Prostate gland (tissue), 2 donors: Measurements from ENCODE around the gene PDE6B. TPM values are rescaled to one million over a fixed set of nuclear protein-coding genes. Genes with fewer than 3 reads are reported as not detected.
A peak's percentile ranks its signal among the peaks of the same experiment; 100 is the strongest.

Experiments
- DNase-seq: peaks from one replicate; pipeline ENCODE4 v3.0.0-alpha.2; 2019; ENCODE audit warnings: low spot score
- H3K27ac ChIP-seq, 2 donors: fragments of 200-600 bp; sonication (generic); 2 replicates each; pipeline ENCODE4 v1.5.1; 2017 to 2019
- H3K27me3 ChIP-seq: fragments of 200-600 bp; sonication (generic); replicated peaks from 2 replicates; pipeline ENCODE4 v1.5.1; 2019; ENCODE audit not compliant: insufficient read depth
- H3K36me3 ChIP-seq, 2 donors: fragments of 200-600 bp; sonication (generic); 1 replicate in 1 of 2; 2 replicates in 1 of 2; pipeline versions ENCODE4 v1.5.1 to v1.8.1; 2017 to 2019
- H3K4me1 ChIP-seq: fragments of 200-600 bp; sonication (generic); replicated peaks from 2 replicates; pipeline ENCODE4 v1.5.1; 2019
- H3K4me3 ChIP-seq, 2 donors: fragments of 200-600 bp; sonication (generic); 2 replicates each; pipeline ENCODE4 v1.5.1; 2017 to 2019
- H3K9me3 ChIP-seq: fragments of 200-600 bp; sonication (generic); 2 replicates; pipeline ENCODE4 v1.5.1; 2017
- POLR2A ChIP-seq: fragments of 450-650 bp; IDR thresholded peaks from one replicate; pipeline ENCODE4 v1.6.1; 2016; ENCODE audit warnings: antibody characterized with exemption, mild to moderate bottlenecking
- POLR2AphosphoS5 ChIP-seq: sonication (generic); formaldehyde crosslinking; IDR thresholded peaks from one replicate; pipeline ENCODE4 v1.6.1; 2017; ENCODE audit warnings: antibody characterized with exemption
- WGBS: methylation state at CpG from one replicate; pipeline ENCODE4 v1.1.5; 2018; 5-methylcytosine and 5-hydroxymethylcytosine counted together
- intact Hi-C: fragments of 100-400 bp; cut with DNase I; formaldehyde crosslinking; loops from one replicate; pipeline ENCODE4 v1.14.2; 2022
- total RNA-seq, 2 donors: library from RNA; depleted of rRNA; stranded (reverse); fragments of >200 nt; gene quantifications; one replicate each; pipeline ENCODE4 v1.1.0, GENCODE V29; 2016
- TF ChIP-seq, protein P1 (sequence below), 4 experiments: fragments of 200-600 bp in 2 of 4; fragments of 450-650 bp in 2 of 4; sonication (generic) in 2 of 4; IDR thresholded peaks; 1 replicate in 3 of 4; 2 replicates in 1 of 4; pipeline ENCODE4 v1.5.1; 2016 to 2019; ENCODE audit warnings: antibody characterized with exemption in 4 of 4, mild to moderate bottlenecking in 2 of 4, moderate library complexity in 2 of 4

Gene PDE6B
- total RNA-seq, 2 donors from 2014 or later: 8.0 to 9.3 TPM

- 75% methylated on average over 22 of the region's 26 CpGs for WGBS
- peaks cover 7% of the 10 kb centered on the region for H3K4me1 ChIP-seq
- no peaks in the 10 kb centered on the region for H3K27me3 ChIP-seq
- peak overlapping the region; percentile 45 to 60 for H3K27ac ChIP-seq
- intact Hi-C loops: no loop called here
- H3K9me3 ChIP-seq: no peaks in the 10 kb centered on the region
- no peak for DNase-seq
- no peaks in the 10 kb centered on the region for H3K36me3 ChIP-seq
- H3K4me3 ChIP-seq: peak overlapping the region; percentile 33 to 34
- TF ChIP-seq POLR2AphosphoS5 (no peak), POLR2A (no peak)
- TF ChIP-seq, protein P1, sequence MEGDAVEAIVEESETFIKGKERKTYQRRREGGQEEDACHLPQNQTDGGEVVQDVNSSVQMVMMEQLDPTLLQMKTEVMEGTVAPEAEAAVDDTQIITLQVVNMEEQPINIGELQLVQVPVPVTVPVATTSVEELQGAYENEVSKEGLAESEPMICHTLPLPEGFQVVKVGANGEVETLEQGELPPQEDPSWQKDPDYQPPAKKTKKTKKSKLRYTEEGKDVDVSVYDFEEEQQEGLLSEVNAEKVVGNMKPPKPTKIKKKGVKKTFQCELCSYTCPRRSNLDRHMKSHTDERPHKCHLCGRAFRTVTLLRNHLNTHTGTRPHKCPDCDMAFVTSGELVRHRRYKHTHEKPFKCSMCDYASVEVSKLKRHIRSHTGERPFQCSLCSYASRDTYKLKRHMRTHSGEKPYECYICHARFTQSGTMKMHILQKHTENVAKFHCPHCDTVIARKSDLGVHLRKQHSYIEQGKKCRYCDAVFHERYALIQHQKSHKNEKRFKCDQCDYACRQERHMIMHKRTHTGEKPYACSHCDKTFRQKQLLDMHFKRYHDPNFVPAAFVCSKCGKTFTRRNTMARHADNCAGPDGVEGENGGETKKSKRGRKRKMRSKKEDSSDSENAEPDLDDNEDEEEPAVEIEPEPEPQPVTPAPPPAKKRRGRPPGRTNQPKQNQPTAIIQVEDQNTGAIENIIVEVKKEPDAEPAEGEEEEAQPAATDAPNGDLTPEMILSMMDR (IDR thresholded peaks at IDR 0.05): no peak
These were observed 62.8 kb downstream of the PDE6B start for GRCh38 chr4:687971-688853.

- no peak for DNase-seq
- Histone ChIP-seq H3K36me3 (no peaks in the 10 kb centered on the region), H3K4me1 (peaks cover 7% of the 10 kb centered on the region), H3K27ac (peak within 1 kb of the TSS; percentile 45 to 60), H3K27me3 (no peaks in the 10 kb centered on the region), H3K4me3 (peak within 1 kb of the TSS; percentile 33 to 34), H3K9me3 (no peaks in the 10 kb centered on the region)
- TF ChIP-seq POLR2A: no peak
- TF ChIP-seq, protein P1 (IDR thresholded peaks at IDR 0.05): no peak
- no peak for TF ChIP-seq POLR2AphosphoS5
- intact Hi-C loops: no loop called here
- 22% methylated on average over 31 of the region's 59 CpGs for WGBS
These were observed 63.7 kb downstream of the PDE6B start, which contains the start of gene SLC49A3 for GRCh38 chr4:688854-689681. Gene SLC49A3 (minus strand): TSS chr4:689151. CDS start chr4:689127, 24 bp downstream.

DNA sequence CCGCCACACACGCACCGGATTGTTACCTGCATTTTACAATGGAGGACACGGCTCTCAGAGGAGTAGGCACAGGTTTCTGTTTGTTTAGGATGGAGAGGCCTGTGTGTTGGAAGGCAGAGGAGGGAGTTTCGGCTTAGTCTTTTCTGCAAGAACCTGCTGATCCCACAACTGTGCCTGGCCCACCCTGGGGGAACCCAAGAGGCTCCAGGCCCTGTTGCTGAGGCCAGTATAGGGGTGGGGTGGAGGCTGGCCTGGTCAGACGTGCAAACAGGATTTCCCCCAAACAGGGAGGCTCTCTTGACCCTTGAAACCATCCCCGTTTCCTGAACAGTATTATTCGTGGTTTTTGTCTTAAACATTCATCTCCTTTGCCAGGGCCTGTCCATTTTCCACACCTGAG is 64.3 kb downstream of the PDE6B start:
- Histone ChIP-seq H3K4me1 (peaks cover 7% of the 10 kb centered on the region), H3K27ac (peak overlapping the region in 1 of 2 donors; percentile 45), H3K27me3 (no peaks in the 10 kb centered on the region), H3K36me3 (no peaks in the 10 kb centered on the region), H3K4me3 (no peak overlapping the region), H3K9me3 (no peaks in the 10 kb centered on the region)
- 82% methylated on average over 8 of the region's 8 CpGs for WGBS
- no peak for TF ChIP-seq POLR2A
- no peak for TF ChIP-seq POLR2AphosphoS5
- TF ChIP-seq, protein P1 (IDR thresholded peaks at IDR 0.05): no peak
- DNase-seq: no peak
- intact Hi-C loops: no loop called here

DNA sequence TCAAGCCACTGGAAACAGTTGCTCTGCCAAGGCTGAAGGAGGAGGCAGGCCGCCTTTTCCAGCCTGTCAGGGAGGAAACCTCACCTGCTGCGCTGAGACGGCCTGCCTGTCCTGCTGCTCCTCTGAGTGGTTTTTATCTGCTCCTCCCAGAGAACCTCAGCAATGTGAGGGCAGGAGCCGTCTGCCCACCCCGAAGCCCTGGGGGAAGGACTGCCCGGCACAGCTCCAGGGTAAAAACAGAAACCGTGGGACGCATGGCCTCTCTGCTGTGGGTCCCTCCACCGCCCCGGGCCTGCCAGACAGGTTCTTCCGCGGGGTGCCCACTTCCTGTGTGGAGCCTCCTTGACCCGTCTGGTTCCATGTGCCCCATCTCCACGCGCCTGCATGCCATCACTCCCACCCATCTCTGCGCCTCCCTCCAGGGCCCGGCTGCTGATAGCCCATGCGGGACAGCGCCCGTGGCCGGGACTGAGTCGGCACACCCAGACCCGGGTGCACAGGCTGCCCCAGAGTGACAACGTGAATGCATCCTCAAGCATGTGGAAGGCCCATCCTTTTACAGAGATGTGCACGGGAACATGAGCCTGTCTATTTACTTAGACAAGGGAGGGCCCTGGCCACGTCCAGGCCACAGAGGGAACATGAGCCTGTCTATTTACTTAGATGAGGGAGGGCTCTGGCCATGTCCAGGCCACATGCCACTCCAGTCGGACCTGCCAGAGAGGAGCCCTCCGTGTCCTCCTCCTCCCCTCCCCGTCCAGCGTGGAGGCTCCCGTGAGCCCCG is 67.6 kb downstream of the PDE6B start:
- H3K9me3 ChIP-seq: no peaks in the 10 kb centered on the region
- H3K27ac ChIP-seq: peak overlapping the region; percentile 62 to 82
- DNase-seq: peak; percentile 74
- TF ChIP-seq, protein P1 (IDR thresholded peaks at IDR 0.05): no peak
- peak; percentile 81 for TF ChIP-seq POLR2AphosphoS5
- no peak for TF ChIP-seq POLR2A
- H3K27me3 ChIP-seq: no peaks in the 10 kb centered on the region
- 38% methylated on average over 31 of the region's 32 CpGs for WGBS
- H3K4me1 ChIP-seq: peaks cover 7% of the 10 kb centered on the region
- no peaks in the 10 kb centered on the region for H3K36me3 ChIP-seq
- H3K4me3 ChIP-seq: no peak overlapping the region
- intact Hi-C loops: no loop called here
